Measurements from ENCODE around the gene RAB44.

RAB44 gene

GRCh38 chr6:36663504-36664446 lies 33.9 kb upstream of the RAB44 start:
- H3K4me3 ChIP-seq (ENCODE audit: low read depth, low read length): no peak overlapping the region
- TF ChIP-seq CTCF (IDR thresholded peaks at IDR 0.05; ENCODE audit: borderline replicate concordance, insufficient read depth, low read depth, low read length): no peak

- no peak for TF ChIP-seq CTCF (IDR thresholded peaks at IDR 0.05; ENCODE audit: borderline replicate concordance, insufficient read depth, low read depth, low read length)
- no peak overlapping the region for H3K4me3 ChIP-seq (ENCODE audit: low read depth, low read length)
Measured at GRCh38 chr6:36665180-36665579, 32.4 kb upstream of the RAB44 start.

DNA sequence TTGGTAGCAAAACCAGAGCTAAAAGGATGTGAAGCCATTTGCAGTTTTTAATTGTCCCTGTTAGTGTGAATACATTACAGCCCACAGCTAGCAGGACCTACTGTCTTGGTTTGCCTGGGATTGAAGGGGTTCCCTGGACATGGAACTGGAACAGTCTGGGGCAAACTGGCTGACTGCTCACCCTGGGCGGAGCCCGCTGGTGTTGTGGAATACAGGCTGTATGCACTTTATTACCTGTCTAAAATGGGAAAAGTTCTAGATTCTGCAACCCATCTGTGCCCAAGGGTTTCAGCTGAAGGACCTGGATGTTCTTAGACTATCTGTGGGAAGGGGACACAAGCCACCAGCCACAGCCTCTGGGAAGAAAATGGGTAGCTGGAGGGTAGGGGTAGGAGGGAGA lies 31.3 kb upstream of the RAB44 start:
- TF ChIP-seq CTCF (IDR thresholded peaks at IDR 0.05; ENCODE audit: borderline replicate concordance, insufficient read depth, low read depth, low read length): no peak
- H3K4me3 ChIP-seq (ENCODE audit: low read depth, low read length): no peak overlapping the region

- no peak for TF ChIP-seq CTCF (IDR thresholded peaks at IDR 0.05; ENCODE audit: borderline replicate concordance, insufficient read depth, low read depth, low read length)
- H3K4me3 ChIP-seq (ENCODE audit: low read depth, low read length): no peak overlapping the region
Measured at GRCh38 chr6:36666826-36667591, 30.6 kb upstream of the RAB44 start.

GRCh38 chr6:36668591-36668990 lies 29.0 kb upstream of the RAB44 start:
- no peak overlapping the region for H3K4me3 ChIP-seq (ENCODE audit: low read depth, low read length)
- TF ChIP-seq CTCF (IDR thresholded peaks at IDR 0.05; ENCODE audit: borderline replicate concordance, insufficient read depth, low read depth, low read length): no peak

DNA sequence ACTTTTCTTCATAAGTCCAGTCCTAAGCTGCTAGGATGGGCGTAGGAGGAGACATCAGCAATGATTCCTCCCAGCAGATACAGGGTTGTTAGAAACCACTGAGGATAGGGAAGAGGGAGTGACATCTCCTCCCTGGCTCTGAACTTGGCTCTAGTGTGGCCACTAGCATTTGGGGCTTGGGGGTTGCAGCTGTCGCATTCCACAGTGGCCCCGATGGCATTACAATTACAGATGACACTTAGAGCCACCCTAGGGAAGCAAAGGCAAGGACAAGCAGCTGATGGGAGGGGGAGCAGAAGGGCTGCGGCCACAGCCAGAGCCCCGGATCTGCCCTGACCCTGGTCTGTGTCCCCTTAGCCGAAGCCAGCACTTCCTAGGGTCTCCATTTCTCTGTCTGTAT lies 28.6 kb upstream of the RAB44 start:
- no peak for TF ChIP-seq CTCF (IDR thresholded peaks at IDR 0.05; ENCODE audit: borderline replicate concordance, insufficient read depth, low read depth, low read length)
- H3K4me3 ChIP-seq (ENCODE audit: low read depth, low read length): no peak overlapping the region

Data from GM12875 (cell line).